Measurements from ENCODE around the gene ZSCAN10.

Gene ZSCAN10

GRCh38 chr16:3091551-3091950, 7.5 kb downstream of the ZSCAN10 start:
- peaks cover 8% of the 10 kb centered on the region; the same call in 1 of the 2 replicates for H3F3A ChIP-seq (ENCODE audit: insufficient read depth, low read length)
- no peaks in the 10 kb centered on the region for H3K79me2 ChIP-seq (ENCODE audit: low read length)
- no peak overlapping the region for H3K9ac ChIP-seq (ENCODE audit: low read length)
- TF ChIP-seq EZH2phosphoT487 (IDR thresholded peaks at IDR 0.05; ENCODE audit: low read length) (no peak), EZH2 (optimal IDR thresholded peaks at IDR 0.05; ENCODE audit: low read depth, low read length) (no peak), CTCF (IDR thresholded peaks at IDR 0.05; ENCODE audit: low read length) (no peak)
- no peaks in the 10 kb centered on the region for H4K20me1 ChIP-seq (ENCODE audit: insufficient read depth, low read length)
- no peaks in the 10 kb centered on the region for H3K9me3 ChIP-seq (replicated peaks; ENCODE audit: insufficient read depth, low read length)
- H3K36me3 ChIP-seq (replicated peaks; ENCODE audit: insufficient read depth, low read length): no peaks in the 10 kb centered on the region
- no peak for DNase-seq
- H3K27ac ChIP-seq (ENCODE audit: low read length): no peak overlapping the region
- no peak overlapping the region for H3K4me3 ChIP-seq (ENCODE audit: low read length)
- peaks cover 10% of the 10 kb centered on the region for H3K4me1 ChIP-seq (ENCODE audit: low read length)
- peaks cover 49% of the 10 kb centered on the region for H3K27me3 ChIP-seq (replicated peaks; ENCODE audit: insufficient read depth, low read length)
- H3K9me2 ChIP-seq (replicated peaks; ENCODE audit: insufficient read depth, low read length): no peaks in the 10 kb centered on the region
- H2AFZ ChIP-seq (ENCODE audit: low read length): no peak overlapping the region
- no peak overlapping the region for H3K4me2 ChIP-seq (ENCODE audit: low read depth, low read length)

GRCh38 chr16:3089717-3090592, 9.1 kb downstream of the ZSCAN10 start:
- no peaks in the 10 kb centered on the region for H3K9me3 ChIP-seq (replicated peaks; ENCODE audit: insufficient read depth, low read length)
- H3K9me2 ChIP-seq (replicated peaks; ENCODE audit: insufficient read depth, low read length): no peaks in the 10 kb centered on the region
- no peaks in the 10 kb centered on the region for H3K79me2 ChIP-seq (ENCODE audit: low read length)
- no peak overlapping the region for H3K4me3 ChIP-seq (ENCODE audit: low read length)
- H3K9ac ChIP-seq (ENCODE audit: low read length): no peak overlapping the region
- H3F3A ChIP-seq (ENCODE audit: insufficient read depth, low read length): peaks cover 2% of the 10 kb centered on the region; the same call in 1 of the 2 replicates
- DNase-seq: no peak
- no peak overlapping the region for H2AFZ ChIP-seq (ENCODE audit: low read length)
- H3K4me2 ChIP-seq (ENCODE audit: low read depth, low read length): no peak overlapping the region
- no peak overlapping the region for H3K27ac ChIP-seq (ENCODE audit: low read length)
- no peaks in the 10 kb centered on the region for H4K20me1 ChIP-seq (ENCODE audit: insufficient read depth, low read length)
- no peak for TF ChIP-seq EZH2phosphoT487 (IDR thresholded peaks at IDR 0.05; ENCODE audit: low read length)
- no peak for TF ChIP-seq EZH2 (optimal IDR thresholded peaks at IDR 0.05; ENCODE audit: low read depth, low read length)
- TF ChIP-seq CTCF (IDR thresholded peaks at IDR 0.05; ENCODE audit: low read length): no peak
- H3K27me3 ChIP-seq (replicated peaks; ENCODE audit: insufficient read depth, low read length): peaks cover 54% of the 10 kb centered on the region
- no peaks in the 10 kb centered on the region for H3K36me3 ChIP-seq (replicated peaks; ENCODE audit: insufficient read depth, low read length)
- H3K4me1 ChIP-seq (ENCODE audit: low read length): peaks cover 4% of the 10 kb centered on the region; the same call in 1 of the 2 replicates

GRCh38 chr16:3088925-3089716, 10.0 kb downstream of the ZSCAN10 start:
- Histone ChIP-seq H3K9me3 (replicated peaks; ENCODE audit: insufficient read depth, low read length) (no peaks in the 10 kb centered on the region), H2AFZ (ENCODE audit: low read length) (no peak overlapping the region), H3K4me2 (ENCODE audit: low read depth, low read length) (no peak overlapping the region), H3K36me3 (replicated peaks; ENCODE audit: insufficient read depth, low read length) (no peaks in the 10 kb centered on the region), H3K4me3 (ENCODE audit: low read length) (no peak overlapping the region), H3K9me2 (replicated peaks; ENCODE audit: insufficient read depth, low read length) (no peaks in the 10 kb centered on the region), H3K4me1 (ENCODE audit: low read length) (no peaks in the 10 kb centered on the region), H4K20me1 (ENCODE audit: insufficient read depth, low read length) (no peaks in the 10 kb centered on the region), H3K9ac (ENCODE audit: low read length) (no peak overlapping the region), H3K27ac (ENCODE audit: low read length) (no peak overlapping the region), H3K27me3 (replicated peaks; ENCODE audit: insufficient read depth, low read length) (peaks cover 57% of the 10 kb centered on the region), H3F3A (ENCODE audit: insufficient read depth, low read length) (peaks cover 2% of the 10 kb centered on the region; the same call in 1 of the 2 replicates), H3K79me2 (ENCODE audit: low read length) (no peaks in the 10 kb centered on the region)
- no peak for TF ChIP-seq EZH2phosphoT487 (IDR thresholded peaks at IDR 0.05; ENCODE audit: low read length)
- no peak for TF ChIP-seq CTCF (IDR thresholded peaks at IDR 0.05; ENCODE audit: low read length)
- TF ChIP-seq EZH2 (optimal IDR thresholded peaks at IDR 0.05; ENCODE audit: low read depth, low read length): no peak
- no peak for DNase-seq

Measured in MM.1S (cell line).